GM12892 (cell line): ENCODE results near the gene PPP1CC.

Experiments
- POLR2A ChIP-seq: IDR thresholded peaks from 2 replicates; pipeline ENCODE4 v1.6.1; 2011; ENCODE audit warnings: low read depth, low read length, control low read depth
- POLR2AphosphoS5 ChIP-seq: IDR thresholded peaks from 2 replicates; pipeline ENCODE4 v1.6.1; 2011; ENCODE audit warnings: low read depth, low read length, control low read depth

DNA sequence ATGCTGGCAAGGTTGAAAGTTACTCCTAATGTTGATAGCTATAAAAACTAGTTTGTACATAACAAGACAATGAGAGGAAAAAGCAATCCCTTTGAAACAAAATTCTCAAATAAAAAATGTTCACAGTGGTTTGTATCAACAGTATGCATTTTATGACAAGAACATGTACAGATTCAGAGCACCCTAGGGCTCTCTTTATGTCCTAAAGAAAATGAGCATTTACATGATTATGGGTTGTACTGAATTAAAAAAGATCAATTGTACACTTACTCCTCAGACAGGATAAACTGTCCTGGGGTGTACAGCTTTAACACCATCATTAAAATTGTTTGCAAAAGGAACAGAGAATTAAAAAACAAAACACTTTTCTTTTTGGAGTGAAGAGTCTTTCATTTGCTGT lies 22.2 kb downstream of the PPP1CC start:
- TF ChIP-seq POLR2A (no peak), POLR2AphosphoS5 (no peak)
